ENCODE results near the gene HDAC6. TPM values are rescaled to one million over a fixed set of nuclear protein-coding genes. Genes with fewer than 3 reads are reported as not detected.

The HDAC6 gene
- 68.1 and 78.7 TPM in 2 replicates for total RNA-seq (2022)
- percentile 61 among the genes with signal in this experiment for Bru-seq, nascent RNA
- BruChase-seq, experiment 1, labeled RNA remaining after a 6-hour chase, result percentile 68 among the genes with signal in this experiment
- BruChase-seq, experiment 2, labeled RNA remaining after a 2-hour chase, result percentile 71 among the genes with signal in this experiment
- long read RNA-seq, full-length matches to known transcripts, result 6 of 27 reads
- long read RNA-seq, partial matches to known transcripts, result 12 of 27 reads
- long read RNA-seq, other reads (novel, unspliced or antisense), result 9 of 27 reads

- intact Hi-C loops (cut with micrococcal nuclease; ENCODE audit: unreplicated experiment), result loop anchor here (10.0 kb wide), 2 partner anchors 113 to 243 kb away; partner anchors contain the start of genes PIM2, SLC35A2 and TFE3
- H3K36me3 Mint-ChIP-seq (ENCODE audit: insufficient read depth, unreplicated experiment), result peaks cover 45% of the 10 kb centered on the region
Measured at GRCh38 chrX:48801280-48802088, at the start of gene HDAC6. TSS of gene HDAC6 (plus strand) at chrX:48802067. CDS start at chrX:48802693, 626 bp downstream.

GRCh38 chrX:48752498-48752897 is 49.4 kb upstream of the HDAC6 start:
- CTCF ChIA-PET, result no interaction called here

More at GRCh38 chrX:48801280-48802088, at the start of gene HDAC6:
- H3K27ac Mint-ChIP-seq (ENCODE audit: unreplicated experiment), result peak within 1 kb of the TSS; percentile 98
- peak; percentile 97 for DNase-seq
- no TSS peak for BruUV-seq (replicated peaks)
- no peak for TF ChIP-seq CTCF (IDR thresholded peaks at IDR 0.05; ENCODE audit: unreplicated experiment)
- peak within 1 kb of the TSS; percentile 95 for H3K4me3 Mint-ChIP-seq (ENCODE audit: low read depth, unreplicated experiment)
- no peaks in the 10 kb centered on the region for H3K9me3 Mint-ChIP-seq (ENCODE audit: low read depth, unreplicated experiment)
- peaks cover 18% of the 10 kb centered on the region for H3K4me1 Mint-ChIP-seq (ENCODE audit: low read depth, unreplicated experiment)
- no peaks in the 10 kb centered on the region for H3K27me3 Mint-ChIP-seq (ENCODE audit: unreplicated experiment)
- CTCF ChIA-PET, result interaction anchor here (0.6 to 1.4 kb wide), 3 partner anchors 34 to 390 kb away, joined by 3 to 4 read pairs (median 3); partner anchors contain the start of genes PCSK1N and TFE3

GRCh38 chrX:48753708-48754228 is 48.1 kb upstream of the HDAC6 start:
- no peaks in the 10 kb centered on the region for H3K27me3 Mint-ChIP-seq (ENCODE audit: unreplicated experiment)
- no TSS peak for BruUV-seq (replicated peaks)

More at GRCh38 chrX:48752498-48752897, 49.4 kb upstream of the HDAC6 start:
- no peak overlapping the region for H3K4me3 Mint-ChIP-seq (ENCODE audit: low read depth, unreplicated experiment)
- no peaks in the 10 kb centered on the region for H3K9me3 Mint-ChIP-seq (ENCODE audit: low read depth, unreplicated experiment)
- no peaks in the 10 kb centered on the region for H3K27me3 Mint-ChIP-seq (ENCODE audit: unreplicated experiment)
- peaks cover 10% of the 10 kb centered on the region for H3K4me1 Mint-ChIP-seq (ENCODE audit: low read depth, unreplicated experiment)
- H3K36me3 Mint-ChIP-seq (ENCODE audit: insufficient read depth, unreplicated experiment), result no peaks in the 10 kb centered on the region
- H3K27ac Mint-ChIP-seq (ENCODE audit: unreplicated experiment), result no peak overlapping the region
- no peak for DNase-seq
- intact Hi-C loops (cut with micrococcal nuclease; ENCODE audit: unreplicated experiment), result no loop called here
- TF ChIP-seq CTCF (IDR thresholded peaks at IDR 0.05; ENCODE audit: unreplicated experiment), result no peak
- no TSS peak for BruUV-seq (replicated peaks)

More at GRCh38 chrX:48753708-48754228, 48.1 kb upstream of the HDAC6 start:
- Mint-ChIP-seq H3K36me3 (ENCODE audit: insufficient read depth, unreplicated experiment) (no peaks in the 10 kb centered on the region), H3K4me1 (ENCODE audit: low read depth, unreplicated experiment) (peaks cover 10% of the 10 kb centered on the region), H3K4me3 (ENCODE audit: low read depth, unreplicated experiment) (no peak overlapping the region), H3K27ac (ENCODE audit: unreplicated experiment) (no peak overlapping the region), H3K9me3 (ENCODE audit: low read depth, unreplicated experiment) (no peaks in the 10 kb centered on the region)
- CTCF ChIA-PET, result no interaction called here
- intact Hi-C loops (cut with micrococcal nuclease; ENCODE audit: unreplicated experiment), result no loop called here
- no peak for TF ChIP-seq CTCF (IDR thresholded peaks at IDR 0.05; ENCODE audit: unreplicated experiment)
- DNase-seq, result no peak
